Measurements from ENCODE around the gene TMEM132C. TPM values are rescaled to one million over a fixed set of nuclear protein-coding genes. Genes with fewer than 3 reads are reported as not detected.

Gene TMEM132C
- total and polyA plus RNA-seq, 2 experiments from 2014 or later, result not detected

- no peak for TF ChIP-seq ZNF462 (CRISPR knock-in tag; IDR thresholded peaks at IDR 0.05)
- no peak for TF ChIP-seq REST (IDR thresholded peaks at IDR 0.05; ENCODE audit: unreplicated experiment)
- TF ChIP-seq STAT1 (IDR thresholded peaks at IDR 0.05; ENCODE audit: unreplicated experiment), result no peak
- no peak for TF ChIP-seq EZH2phosphoT487 (IDR thresholded peaks at IDR 0.05; ENCODE audit: unreplicated experiment)
- no peak for TF ChIP-seq EZH2 (IDR thresholded peaks at IDR 0.05; ENCODE audit: low read depth, unreplicated experiment)
Measured at GRCh38 chr12:128381541-128381940, 114.6 kb downstream of the TMEM132C start (continued).

GRCh38 chr12:128381946-128382345, 115.0 kb downstream of the TMEM132C start:
- H3K4me1 ChIP-seq (ENCODE audit: insufficient read depth), result no peaks in the 10 kb centered on the region
- no peak overlapping the region for H3K27ac ChIP-seq (ENCODE audit: low read depth)
- DNase-seq (ENCODE audit: low spot score) (no peak), ATAC-seq (no peak)
- H3K4me3 Mint-ChIP-seq, result no peak overlapping the region
- H3K79me2 ChIP-seq (replicated peaks; ENCODE audit: insufficient read depth), result no peaks in the 10 kb centered on the region
- no peaks in the 10 kb centered on the region for H3K9me2 ChIP-seq (ENCODE audit: insufficient read depth)
- no peaks in the 10 kb centered on the region for H3K27me3 Mint-ChIP-seq (ENCODE audit: insufficient read depth, low read depth, poor library complexity)
- peaks cover 61% of the 10 kb centered on the region for H3K36me3 Mint-ChIP-seq (ENCODE audit: low read depth)
- no peak overlapping the region for H2AFZ ChIP-seq
- H3F3A ChIP-seq (replicated peaks; ENCODE audit: low read depth), result no peaks in the 10 kb centered on the region
- H3K27ac Mint-ChIP-seq, result no peak overlapping the region
- no peak overlapping the region for H3K4me2 ChIP-seq
- no peaks in the 10 kb centered on the region for H3K4me1 Mint-ChIP-seq
- no peaks in the 10 kb centered on the region for H3K36me3 ChIP-seq (ENCODE audit: insufficient read depth)
- H4K20me1 ChIP-seq (replicated peaks; ENCODE audit: insufficient read depth), result no peaks in the 10 kb centered on the region
- H3K4me3 ChIP-seq, result no peak overlapping the region
- H3K27me3 ChIP-seq (ENCODE audit: insufficient read depth), result no peaks in the 10 kb centered on the region
- H3K9me3 Mint-ChIP-seq, result peaks cover 98% of the 10 kb centered on the region
- TF ChIP-seq CTCF (conservative IDR thresholded peaks at IDR 0.05; ENCODE audit: low read depth in 2 of 2), result no peak
- no peak for TF ChIP-seq REST (IDR thresholded peaks at IDR 0.05; ENCODE audit: unreplicated experiment)
- no peak for TF ChIP-seq EZH2phosphoT487 (IDR thresholded peaks at IDR 0.05; ENCODE audit: unreplicated experiment)
- TF ChIP-seq JUNB (IDR thresholded peaks at IDR 0.05; ENCODE audit: unreplicated experiment), result no peak
- TF ChIP-seq ZNF114 (CRISPR knock-in tag; IDR thresholded peaks at IDR 0.05), result no peak
- TF ChIP-seq STAT1 (IDR thresholded peaks at IDR 0.05; ENCODE audit: unreplicated experiment), result no peak
- no peak for TF ChIP-seq NANOG (IDR thresholded peaks at IDR 0.05; ENCODE audit: borderline replicate concordance)
- TF ChIP-seq EZH2 (IDR thresholded peaks at IDR 0.05; ENCODE audit: low read depth, unreplicated experiment), result no peak
- TF ChIP-seq CREB1 (CRISPR knock-in tag; IDR thresholded peaks at IDR 0.05; ENCODE audit: low read depth), result no peak

All from GM23338 (cell line).